IMR-90 (cell line): ENCODE results near the gene SOX12. TPM values are rescaled to one million over a fixed set of nuclear protein-coding genes. Genes with fewer than 3 reads are reported as not detected.

Experiments used
- ATAC-seq: fragments of 200-7000 bp; cut with Tn5 transposase; 2 replicates; pipeline ENCODE4 v1.9.1; 2020; ENCODE audit warnings: low read depth, mild to moderate bottlenecking, moderate library complexity
- BruUV-seq: library from RNA; stranded (reverse); fragments of 400-500 nt; replicated peaks from 2 replicates; lab custom pipeline; 2021; lab: Mats Ljungman, UMichigan
- CTCF ChIA-PET: fragments of 300-600 bp; formaldehyde crosslinking; extraction: SDS; loops from one replicate; lab custom pipeline; 2021; ENCODE audit warnings: antibody characterized with exemption; lab: Yijun Ruan, JAX
- POLR2A ChIA-PET: fragments of 300-600 bp; sonication (Branson Sonifier 250); formaldehyde crosslinking; loops from one replicate; lab custom pipeline; 2022; ENCODE audit warnings: antibody characterized with exemption; ENCODE audit not compliant: unreplicated experiment; lab: Charles Lee
- DNase-seq: peaks from one replicate; pipeline ENCODE4 v3.0.0; 2013
- H2AFZ ChIP-seq: replicated peaks from 2 replicates; pipeline ENCODE3; 2013; ENCODE audit warnings: low read length, mild to moderate bottlenecking; ENCODE audit not compliant: poor library complexity
- H2AK5ac ChIP-seq: 2 replicates; pipeline ENCODE4 v1.6.1; 2013; ENCODE audit warnings: low read depth, low read length, inconsistent platforms
- H2AK9ac ChIP-seq: replicated peaks from 2 replicates; pipeline ENCODE3; 2013; ENCODE audit warnings: mild to moderate bottlenecking, low read depth, low read length, moderate library complexity; ENCODE audit not compliant: poor library complexity
- H2BK120ac ChIP-seq: 2 replicates; pipeline ENCODE4 v1.6.1; 2013; ENCODE audit warnings: low read depth, low read length, inconsistent platforms
- H2BK15ac ChIP-seq: 3 replicates; pipeline ENCODE4 v1.6.1; 2013; ENCODE audit warnings: low read depth, low read length, inconsistent platforms
- H2BK20ac ChIP-seq: 2 replicates; pipeline ENCODE4 v1.6.1; 2013; ENCODE audit warnings: low read depth, mild to moderate bottlenecking, inconsistent platforms, low read length, moderate library complexity
- H2BK5ac ChIP-seq: 2 replicates; pipeline ENCODE4 v1.6.1; 2013; ENCODE audit warnings: mild to moderate bottlenecking, low read depth, low read length, inconsistent platforms; ENCODE audit not compliant: poor library complexity, severe bottlenecking
- H3K14ac ChIP-seq: replicated peaks from 2 replicates; pipeline ENCODE4 v1.6.1; 2013; ENCODE audit warnings: low read depth, low read length, inconsistent platforms
- H3K18ac ChIP-seq: 2 replicates; pipeline ENCODE4 v1.6.1; 2013; ENCODE audit warnings: low read depth, low read length, control low read depth
- H3K23ac ChIP-seq: 2 replicates; pipeline ENCODE4 v1.6.1; 2013; ENCODE audit warnings: low read depth, low read length, inconsistent platforms
- H3K27ac ChIP-seq: 2 replicates; pipeline ENCODE4 v1.5.1; 2013; ENCODE audit warnings: mild to moderate bottlenecking, control low read depth, low read length; ENCODE audit not compliant: insufficient read depth
- H3K27me3 ChIP-seq: 2 replicates; pipeline ENCODE4 v1.6.1; 2013; ENCODE audit warnings: low read length; ENCODE audit not compliant: control insufficient read depth, insufficient read depth
- H3K36me3 ChIP-seq: 2 replicates; pipeline ENCODE4 v1.6.1; 2013; ENCODE audit warnings: low read length, mixed read lengths; ENCODE audit not compliant: control insufficient read depth, insufficient read depth
- H3K4ac ChIP-seq: 2 replicates; pipeline ENCODE4 v1.6.1; 2013; ENCODE audit warnings: low read depth, low read length, inconsistent platforms
- H3K4me1 ChIP-seq: 2 replicates; pipeline ENCODE4 v1.6.1; 2013; ENCODE audit warnings: low read length, mixed read lengths; ENCODE audit not compliant: control insufficient read depth, insufficient read depth
- H3K4me2 ChIP-seq: 2 replicates; pipeline ENCODE4 v1.6.1; 2013; ENCODE audit warnings: low read depth, mild to moderate bottlenecking, control low read depth, low read length, moderate library complexity
- H3K4me3 ChIP-seq: 2 replicates; pipeline ENCODE4 v1.5.1; 2013; ENCODE audit warnings: low read depth, mild to moderate bottlenecking, control low read depth, low read length, moderate library complexity; ENCODE audit not compliant: insufficient read depth
- H3K56ac ChIP-seq: 2 replicates; pipeline ENCODE4 v1.6.1; 2013; ENCODE audit warnings: low read length, inconsistent platforms; ENCODE audit not compliant: insufficient read depth; ENCODE audit errors: extremely low read depth
- H3K79me1 ChIP-seq, 2 experiments: 2 replicates each; pipeline ENCODE4 v1.6.1; 2013; ENCODE audit warnings: low read length in 2 of 2, inconsistent platforms in 1 of 2, low read depth in 1 of 2
- H3K9ac ChIP-seq: 2 replicates; pipeline ENCODE4 v1.6.1; 2013; ENCODE audit warnings: low read depth, low read length, control low read depth
- H3K9me1 ChIP-seq: 2 replicates; pipeline ENCODE4 v1.6.1; 2013; ENCODE audit warnings: low read length, inconsistent platforms; ENCODE audit not compliant: insufficient read depth
- H3K9me3 ChIP-seq: 2 replicates; pipeline ENCODE4 v1.6.1; 2013; ENCODE audit warnings: low read length; ENCODE audit not compliant: control insufficient read depth, insufficient read depth
- H4K20me1 ChIP-seq: 2 replicates; pipeline ENCODE4 v1.6.1; 2013; ENCODE audit warnings: low read length, inconsistent platforms; ENCODE audit not compliant: insufficient read depth
- H4K5ac ChIP-seq: 2 replicates; pipeline ENCODE4 v1.6.1; 2013; ENCODE audit warnings: mild to moderate bottlenecking, low read depth, low read length, control low read depth
- H4K8ac ChIP-seq, 2 experiments: 2 replicates each; pipeline ENCODE4 v1.6.1; 2013; ENCODE audit warnings: low read depth in 2 of 2, low read length in 2 of 2, control low read depth in 1 of 2, inconsistent platforms in 1 of 2
- H4K91ac ChIP-seq: 2 replicates; pipeline ENCODE4 v1.6.1; 2013; ENCODE audit warnings: low read depth, low read length, inconsistent platforms; ENCODE audit not compliant: insufficient read depth
- BHLHE40 ChIP-seq: fragments of 150-350 bp; IDR thresholded peaks from 2 replicates; pipeline ENCODE4 v1.6.1; 2016; ENCODE audit warnings: mild to moderate bottlenecking, low read depth, low read length
- CEBPB ChIP-seq: IDR thresholded peaks from 2 replicates; pipeline ENCODE4 v1.6.1; 2012; ENCODE audit warnings: low read depth, low read length, improper control_type of control experiment
- CHD1 ChIP-seq: IDR thresholded peaks from 2 replicates; pipeline ENCODE4 v1.6.1; 2012; ENCODE audit warnings: low read depth, low read length, improper control_type of control experiment
- CTCF ChIP-seq: conservative IDR thresholded peaks from 2 replicates; pipeline ENCODE4 v1.5.1; 2012; ENCODE audit warnings: mild to moderate bottlenecking, low read depth, low read length, improper control_type of control experiment
- ELK1 ChIP-seq: fragments of 150-350 bp; IDR thresholded peaks from 2 replicates; pipeline ENCODE4 v1.6.1; 2016; ENCODE audit warnings: low read depth, mild to moderate bottlenecking, low read length, moderate library complexity, borderline replicate concordance
- FOS ChIP-seq: fragments of 150-350 bp; IDR thresholded peaks from 2 replicates; pipeline ENCODE4 v1.6.1; 2016; ENCODE audit warnings: low read depth, low read length
- MAFK ChIP-seq: IDR thresholded peaks from 2 replicates; pipeline ENCODE4 v1.6.1; 2012; ENCODE audit warnings: low read depth, low read length, improper control_type of control experiment
- MAZ ChIP-seq: IDR thresholded peaks from 2 replicates; pipeline ENCODE4 v1.6.1; 2012; ENCODE audit warnings: low read depth, mild to moderate bottlenecking, low read length, improper control_type of control experiment, moderate library complexity, borderline replicate concordance
- MXI1 ChIP-seq: IDR thresholded peaks from 2 replicates; pipeline ENCODE4 v1.6.1; 2012; ENCODE audit warnings: low read depth, mild to moderate bottlenecking, low read length, moderate library complexity, borderline replicate concordance
- NFE2L2 ChIP-seq: fragments of 150-350 bp; IDR thresholded peaks from 2 replicates; pipeline ENCODE4 v1.6.1; 2016; ENCODE audit warnings: low read depth, mild to moderate bottlenecking, low read length
- POLR2A ChIP-seq: IDR thresholded peaks from 2 replicates; pipeline ENCODE4 v1.6.1; 2012; ENCODE audit warnings: mild to moderate bottlenecking, low read depth, low read length
- RAD21 ChIP-seq: IDR thresholded peaks from 2 replicates; pipeline ENCODE4 v1.6.1; 2012; ENCODE audit warnings: low read length, improper control_type of control experiment
- RCOR1 ChIP-seq: IDR thresholded peaks from 2 replicates; pipeline ENCODE4 v1.6.1; 2012; ENCODE audit warnings: mild to moderate bottlenecking, low read length, improper control_type of control experiment; ENCODE audit not compliant: insufficient replicate concordance
- RFX5 ChIP-seq: IDR thresholded peaks from 2 replicates; pipeline ENCODE4 v1.8.0; 2012; ENCODE audit warnings: low read depth, mild to moderate bottlenecking, low read length, moderate library complexity
- SMC3 ChIP-seq: fragments of 150-350 bp; IDR thresholded peaks from 2 replicates; pipeline ENCODE4 v1.6.1; 2016; ENCODE audit warnings: low read depth, mild to moderate bottlenecking, antibody characterized with exemption, low read length, moderate library complexity
- USF2 ChIP-seq: fragments of 150-350 bp; IDR thresholded peaks from 2 replicates; pipeline ENCODE4 v1.6.1; 2017; ENCODE audit warnings: mild to moderate bottlenecking, antibody characterized with exemption, low read length, low read depth
- WGBS, 2 experiments: methylation state at CpG; one replicate each; pipeline versions ENCODE4 v1.1.5 to v1.1.7; 2013; ENCODE audit warnings: missing lambda C conversion rate in 2 of 2; ENCODE audit not compliant: insufficient read length in 1 of 2; ENCODE audit errors: extremely low coverage in 2 of 2; 5-methylcytosine and 5-hydroxymethylcytosine counted together
- dilution Hi-C: fragments of 300-500 bp; cut with HindIII; formaldehyde crosslinking; loops from one replicate; pipeline ENCODE4 v1.14.3; 2018; ENCODE audit warnings: low sequenced_read_pairs; ENCODE audit not compliant: unreplicated experiment
- in situ Hi-C: fragments of 300-500 bp; cut with MboI; formaldehyde crosslinking; loops from 3 replicates; pipeline ENCODE4 v1.14.3; 2019; ENCODE audit warnings: low sequenced_read_pairs, inconsistent platforms, mixed read lengths
- intact Hi-C: fragments of 100-400 bp; cut with micrococcal nuclease; formaldehyde crosslinking; loops from 2 replicates; pipeline ENCODE4 v1.10.0; 2022
- polyA plus RNA-seq, 3 experiments: library from polyadenylated mRNA; depleted of rRNA; stranded (reverse); fragments of >200 nt; gene quantifications; 2 replicates each; pipeline ENCODE4 v1.2.3, GENCODE V29; 2012; ENCODE audit warnings: low replicate concordance in 1 of 3
- total RNA-seq: library from RNA; depleted of rRNA; stranded (reverse); fragments of >200 nt; gene quantifications from 2 replicates; pipeline ENCODE4 v1.2.3, GENCODE V29; 2012

Gene SOX12
- total and polyA plus RNA-seq, 2 of the 4 experiments (the other 2 are of a cell fraction): 1.1 to 6.2 TPM

DNA sequence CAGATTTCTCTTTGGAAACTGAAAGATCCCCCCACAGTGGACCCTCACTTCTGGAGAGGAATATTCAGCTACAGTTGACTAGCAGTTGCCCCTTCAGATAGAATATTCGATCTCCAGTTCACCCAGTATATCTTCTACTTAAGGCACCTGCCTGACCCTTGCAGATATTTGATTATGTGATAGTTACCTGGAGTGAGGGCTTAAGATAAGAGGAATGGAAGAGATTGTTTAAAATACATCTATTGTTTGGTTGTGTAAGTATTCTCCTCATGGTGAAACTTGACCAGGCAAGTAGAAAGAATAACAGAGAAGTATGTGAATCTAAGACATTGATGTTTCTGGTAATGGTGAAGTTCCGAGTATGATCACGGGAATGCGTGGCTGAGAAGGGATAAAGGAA lies 29.5 kb upstream of the SOX12 start:
- in situ Hi-C loops: no loop called here
- no peak overlapping the region for H4K91ac ChIP-seq
- H2BK15ac ChIP-seq: no peak overlapping the region; the same call in 2 of the 3 replicates
- no peak overlapping the region for H2AK9ac ChIP-seq
- H2AK5ac ChIP-seq: 0 out of 2 replicates have a peak overlapping the region, but pooled peaks have one; percentile 36
- H3K36me3 ChIP-seq: peaks cover 3% of the 10 kb centered on the region; the same call in 1 of the 2 replicates
- TF ChIP-seq ELK1 (no peak), CEBPB (no peak), CTCF (no peak), POLR2A (no peak), RCOR1 (no peak), RFX5 (no peak), RAD21 (no peak), USF2 (no peak), MAZ (no peak), BHLHE40 (no peak), NFE2L2 (no peak), SMC3 (no peak), FOS (no peak), MAFK (no peak), CHD1 (no peak), MXI1 (no peak)
- no peak overlapping the region for H4K8ac ChIP-seq
- H3K27ac ChIP-seq: no peak overlapping the region
- CTCF ChIA-PET: interaction anchor here (1.5 kb wide), 1 partner anchor 28 kb away, joined by 4 read pairs; no protein-coding TSS in a partner anchor
- H3K23ac ChIP-seq: peak overlapping the region; percentile 8; the same call in 1 of the 2 replicates
- POLR2A ChIA-PET: no interaction called here
- no peak overlapping the region for H2BK5ac ChIP-seq
- no peak overlapping the region for H2AFZ ChIP-seq
- H2BK120ac ChIP-seq: no peak overlapping the region
- H3K18ac ChIP-seq: no peak overlapping the region
- 100% methylated on average over 3 of the region's 4 CpGs; no CpG with 5 or more reads in 1 of the 2 experiments for WGBS, 2 experiments
- no peak overlapping the region for H3K4me2 ChIP-seq
- H3K4me1 ChIP-seq: peaks cover 11% of the 10 kb centered on the region
- dilution Hi-C loops: no loop called here
- H3K4ac ChIP-seq: peak overlapping the region; percentile 39; the same call in 1 of the 2 replicates
- DNase-seq (no peak), ATAC-seq (no peak)
- no peak overlapping the region for H3K9ac ChIP-seq
- no peaks in the 10 kb centered on the region for H3K9me3 ChIP-seq
- no peak overlapping the region for H2BK20ac ChIP-seq
- peaks cover 19% of the 10 kb centered on the region for H3K9me1 ChIP-seq
- peaks cover 19 to 31% of the 10 kb centered on the region in 2 experiments for H3K79me1 ChIP-seq
- intact Hi-C loops: loop anchor here (2.0 kb wide), 1 partner anchor 15 kb away; no protein-coding TSS in a partner anchor
- peaks cover 26% of the 10 kb centered on the region for H4K20me1 ChIP-seq
- no peak overlapping the region for H3K56ac ChIP-seq
- no peak overlapping the region for H3K4me3 ChIP-seq
- no peak overlapping the region for H3K14ac ChIP-seq
- no TSS peak for BruUV-seq
- H3K27me3 ChIP-seq: no peaks in the 10 kb centered on the region
- H4K5ac ChIP-seq: no peak overlapping the region
